Upper lobe of left lung (tissue), 4 donors: ENCODE results near the gene CXCL3.

Source experiments
- CTCF ChIP-seq, 6 experiments: fragments of 450-650 bp in 4 of 6; fragments of 200-600 bp in 2 of 6; sonication (generic) in 2 of 6; IDR thresholded peaks; one replicate each; pipeline ENCODE4 v1.5.1; 2016 to 2019; ENCODE audit warnings: antibody characterized with exemption in 6 of 6
- EP300 ChIP-seq, 4 donors: sonication (generic); formaldehyde crosslinking; IDR thresholded peaks; one replicate each; pipeline ENCODE4 v1.5.1; 2017; ENCODE audit warnings: antibody characterized with exemption in 4 of 4, control low read depth in 2 of 4
- POLR2A ChIP-seq, 4 donors: fragments of 450-650 bp; IDR thresholded peaks; one replicate each; pipeline ENCODE4 v1.5.1; 2016 to 2017; ENCODE audit warnings: antibody characterized with exemption in 4 of 4, mild to moderate bottlenecking in 2 of 4

- TF ChIP-seq CTCF (IDR thresholded peaks at IDR 0.05): no peak
- no peak for TF ChIP-seq POLR2A (IDR thresholded peaks at IDR 0.05)
- no peak for TF ChIP-seq EP300 (IDR thresholded peaks at IDR 0.05)
Observed at GRCh38 chr4:74028504-74028903, 10.0 kb downstream of the CXCL3 start.
